ENCODE results near the gene UTP15.

DNA sequence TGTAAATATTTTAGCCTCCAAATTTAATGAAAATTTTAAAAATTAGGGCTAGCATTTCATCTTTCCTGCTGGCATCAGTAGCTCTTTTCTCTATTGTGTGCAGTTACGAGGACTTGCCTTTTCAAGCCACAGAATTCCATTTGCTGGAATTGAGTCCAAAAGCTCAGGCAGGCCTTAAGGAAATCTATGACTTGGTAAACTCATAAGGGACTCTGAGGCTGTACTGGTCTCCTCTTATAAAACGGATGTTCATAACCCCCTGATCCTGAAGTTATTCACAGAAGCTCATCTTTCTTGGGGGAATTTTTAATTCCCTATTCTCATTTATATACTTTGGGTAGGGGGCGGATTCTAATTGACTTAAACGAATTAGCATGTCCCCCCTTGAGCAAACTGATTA, 23.5 kb upstream of the UTP15 start:
- TF ChIP-seq CTCF (conservative IDR thresholded peaks at IDR 0.05; ENCODE audit: low read depth, low read length) (no peak), POLR2A (IDR thresholded peaks at IDR 0.05; ENCODE audit: low read depth, low read length) (no peak), RCOR1 (IDR thresholded peaks at IDR 0.05; ENCODE audit: insufficient replicate concordance, low read length) (no peak), MXI1 (IDR thresholded peaks at IDR 0.05; ENCODE audit: borderline replicate concordance, low read depth, low read length) (no peak), RFX5 (IDR thresholded peaks at IDR 0.05; ENCODE audit: low read depth, low read length) (no peak), CEBPB (IDR thresholded peaks at IDR 0.05; ENCODE audit: low read depth, low read length) (no peak), CHD1 (IDR thresholded peaks at IDR 0.05; ENCODE audit: low read depth, low read length) (no peak), BHLHE40 (IDR thresholded peaks at IDR 0.05; ENCODE audit: low read depth, low read length) (no peak), SMC3 (IDR thresholded peaks at IDR 0.05; ENCODE audit: low read depth, low read length) (no peak)

All from IMR-90 (cell line).